HepG2 (cell line): ENCODE data around the gene LRRC74A. TPM values are rescaled to one million over a fixed set of nuclear protein-coding genes. Genes with fewer than 3 reads are reported as not detected.

ENCODE experiments used
- ASH2L ChIP-seq: fragments of 300-600, 200-600 bp; sonication (generic); IDR thresholded peaks from 2 replicates; pipeline ENCODE4 v1.7.0; 2017; ENCODE audit warnings: low read depth, mild to moderate bottlenecking, moderate library complexity, mixed read lengths, low read length; ENCODE audit not compliant: insufficient read length
- CAMTA2 ChIP-seq: sonication (generic); formaldehyde crosslinking; IDR thresholded peaks from 2 replicates; pipeline ENCODE4 v1.4.0; 2020; ENCODE audit warnings: mild to moderate bottlenecking, missing genetic modification reagents, borderline replicate concordance
- FOXJ3 ChIP-seq: sonication (generic); formaldehyde crosslinking; IDR thresholded peaks from 2 replicates; pipeline ENCODE4 v1.4.0; 2020; ENCODE audit warnings: missing genetic modification reagents, mild to moderate bottlenecking, borderline replicate concordance
- HES4 ChIP-seq: sonication (generic); formaldehyde crosslinking; IDR thresholded peaks from 2 replicates; pipeline ENCODE4 v1.9.0; 2021; ENCODE audit warnings: mild to moderate bottlenecking, missing genetic modification reagents, borderline replicate concordance
- HHEX ChIP-seq: IDR thresholded peaks from 2 replicates; pipeline ENCODE4 v1.6.1; 2016; ENCODE audit warnings: control low read depth
- MYNN ChIP-seq: sonication (generic); formaldehyde crosslinking; IDR thresholded peaks from 2 replicates; pipeline ENCODE4 v1.4.0; 2020; ENCODE audit warnings: mild to moderate bottlenecking, low read depth, missing genetic modification reagents
- NFYC ChIP-seq: IDR thresholded peaks from 2 replicates; pipeline ENCODE4 v1.6.1; 2016; ENCODE audit warnings: missing genetic modification reagents, missing compliant biosample characterization
- RFX3 ChIP-seq: IDR thresholded peaks from 2 replicates; pipeline ENCODE4 v1.6.1; 2016; ENCODE audit warnings: missing biosample characterization, missing genetic modification reagents
- SRY ChIP-seq: sonication (generic); formaldehyde crosslinking; IDR thresholded peaks from 2 replicates; pipeline ENCODE4 v1.8.0; 2022; ENCODE audit warnings: mild to moderate bottlenecking, missing genetic modification reagents
- TEAD2 ChIP-seq: sonication (generic); formaldehyde crosslinking; IDR thresholded peaks from 2 replicates; pipeline ENCODE4 v1.9.0; 2021; ENCODE audit warnings: missing genetic modification reagents
- ZFP82 ChIP-seq: sonication (generic); formaldehyde crosslinking; IDR thresholded peaks from 2 replicates; pipeline ENCODE4 v1.5.1; 2020; ENCODE audit warnings: mild to moderate bottlenecking, missing genetic modification reagents, borderline replicate concordance
- ZNF230 ChIP-seq: sonication (generic); formaldehyde crosslinking; IDR thresholded peaks from 2 replicates; pipeline ENCODE4 v1.4.0; 2020; ENCODE audit warnings: mild to moderate bottlenecking, missing genetic modification reagents
- ZNF235 ChIP-seq: sonication (generic); formaldehyde crosslinking; IDR thresholded peaks from 2 replicates; pipeline ENCODE4 v1.8.1; 2023; ENCODE audit warnings: mild to moderate bottlenecking, missing genetic modification reagents, borderline replicate concordance
- ZNF451 ChIP-seq: sonication (generic); formaldehyde crosslinking; IDR thresholded peaks from 2 replicates; pipeline ENCODE4 v1.5.0; 2020; ENCODE audit warnings: mild to moderate bottlenecking, missing genetic modification reagents
- ZNF678 ChIP-seq: sonication (generic); formaldehyde crosslinking; IDR thresholded peaks from 2 replicates; pipeline ENCODE4 v1.4.0; 2020; ENCODE audit warnings: mild to moderate bottlenecking, missing genetic modification reagents
- ZNF724P ChIP-seq: sonication (generic); formaldehyde crosslinking; IDR thresholded peaks from 2 replicates; pipeline ENCODE4 v1.8.0; 2022; ENCODE audit warnings: missing genetic modification reagents, borderline replicate concordance
- polyA plus RNA-seq, 8 experiments: library from polyadenylated mRNA; depleted of rRNA in 3 of 8; stranded (reverse) in 7 of 8; unstranded in 1 of 8; fragments of >200 nt; fragmentation: Illumina TruSeq in 4 of 8; extraction: Trizol in 4 of 8; gene quantifications; 2 replicates each; pipeline versions ENCODE4 v1.2.1 to v1.2.3, GENCODE V29; 2011 to 2016; ENCODE audit warnings: low read depth in 4 of 8, missing spikeins in 1 of 8, mixed read lengths in 1 of 8; ENCODE audit not compliant: insufficient read depth in 1 of 8
- total RNA-seq, 5 experiments: library from RNA; depleted of rRNA; stranded (reverse); fragments of >200 nt; fragmentation: Illumina TruSeq; extraction: Trizol; gene quantifications; 2 replicates each; pipeline ENCODE4 v1.2.3, GENCODE V29; 2016; ENCODE audit warnings: low read depth in 1 of 5
- TF ChIP-seq, protein P1 (sequence below): sonication (generic); formaldehyde crosslinking; IDR thresholded peaks from 2 replicates; pipeline ENCODE4 v1.5.0; 2020; ENCODE audit warnings: missing genetic modification reagents
- TF ChIP-seq, protein P2 (sequence below): sonication (generic); formaldehyde crosslinking; IDR thresholded peaks from 2 replicates; pipeline ENCODE4 v1.4.0; 2020; ENCODE audit warnings: mild to moderate bottlenecking, missing genetic modification reagents
- TF ChIP-seq, protein P3 (sequence below): sonication (generic); formaldehyde crosslinking; IDR thresholded peaks from 2 replicates; pipeline ENCODE4 v1.5.0; 2020; ENCODE audit warnings: mild to moderate bottlenecking, missing genetic modification reagents

Gene LRRC74A
- total and polyA plus RNA-seq, 2 of the 13 experiments (the other 11 are each of a cell fraction or from before 2014, with no cell fraction given) = not detected

DNA sequence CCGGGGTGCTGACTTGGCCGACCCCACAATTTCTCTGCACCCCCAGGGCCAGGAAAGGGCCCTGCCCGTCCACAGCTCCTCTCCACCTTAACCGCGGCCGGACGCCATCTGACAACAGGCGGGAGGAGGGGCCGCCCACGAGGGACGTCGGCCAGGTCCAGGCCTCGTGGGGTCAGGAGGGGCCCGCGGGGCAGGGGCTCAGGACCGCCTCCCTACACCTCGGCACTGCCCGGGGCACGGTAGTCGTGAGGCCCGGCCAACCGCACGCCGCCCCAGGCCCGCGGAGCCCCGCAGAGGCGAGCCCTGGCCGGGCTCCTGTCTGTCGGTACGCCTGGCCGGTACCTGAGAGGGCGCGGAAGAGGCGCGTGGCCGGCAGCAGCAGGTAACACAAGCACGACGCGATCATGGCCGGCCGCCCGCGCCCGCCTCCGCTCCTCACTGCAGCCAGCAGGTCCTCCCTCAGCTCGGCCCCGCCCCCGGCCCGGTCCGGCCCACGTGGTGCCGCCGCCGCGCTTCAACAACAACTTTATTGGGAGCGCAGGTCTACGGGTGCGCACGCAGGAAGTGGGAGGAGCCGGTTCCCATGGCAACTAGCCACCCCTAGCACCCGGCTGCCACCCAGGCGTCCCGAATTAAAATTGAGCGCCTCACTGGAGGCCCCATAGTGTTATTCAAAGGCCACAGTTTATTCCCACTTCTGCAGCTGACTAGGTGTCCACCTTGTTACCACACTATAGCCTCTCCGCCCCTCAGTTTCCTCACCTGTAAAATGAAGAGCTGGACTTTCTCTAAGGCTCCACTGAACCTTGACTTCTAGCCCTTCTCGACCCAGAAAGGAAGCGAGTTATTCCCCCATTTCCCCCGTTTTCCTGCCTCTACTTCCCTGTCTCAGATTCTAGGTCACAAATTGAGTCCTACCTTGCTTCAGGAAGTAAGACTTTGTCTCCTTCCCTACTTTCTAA, 13.5 kb upstream of the LRRC74A start, which contains the start of gene ANGEL1 (continued):
- TF ChIP-seq, protein P1, sequence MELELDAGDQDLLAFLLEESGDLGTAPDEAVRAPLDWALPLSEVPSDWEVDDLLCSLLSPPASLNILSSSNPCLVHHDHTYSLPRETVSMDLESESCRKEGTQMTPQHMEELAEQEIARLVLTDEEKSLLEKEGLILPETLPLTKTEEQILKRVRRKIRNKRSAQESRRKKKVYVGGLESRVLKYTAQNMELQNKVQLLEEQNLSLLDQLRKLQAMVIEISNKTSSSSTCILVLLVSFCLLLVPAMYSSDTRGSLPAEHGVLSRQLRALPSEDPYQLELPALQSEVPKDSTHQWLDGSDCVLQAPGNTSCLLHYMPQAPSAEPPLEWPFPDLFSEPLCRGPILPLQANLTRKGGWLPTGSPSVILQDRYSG (CRISPR knock-in tag) = no peak
- TF ChIP-seq, protein P2, sequence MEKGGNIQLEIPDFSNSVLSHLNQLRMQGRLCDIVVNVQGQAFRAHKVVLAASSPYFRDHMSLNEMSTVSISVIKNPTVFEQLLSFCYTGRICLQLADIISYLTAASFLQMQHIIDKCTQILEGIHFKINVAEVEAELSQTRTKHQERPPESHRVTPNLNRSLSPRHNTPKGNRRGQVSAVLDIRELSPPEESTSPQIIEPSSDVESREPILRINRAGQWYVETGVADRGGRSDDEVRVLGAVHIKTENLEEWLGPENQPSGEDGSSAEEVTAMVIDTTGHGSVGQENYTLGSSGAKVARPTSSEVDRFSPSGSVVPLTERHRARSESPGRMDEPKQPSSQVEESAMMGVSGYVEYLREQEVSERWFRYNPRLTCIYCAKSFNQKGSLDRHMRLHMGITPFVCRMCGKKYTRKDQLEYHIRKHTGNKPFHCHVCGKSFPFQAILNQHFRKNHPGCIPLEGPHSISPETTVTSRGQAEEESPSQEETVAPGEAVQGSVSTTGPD = no peak
- peak; percentile 64; the same call in 1 of the 2 replicates for TF ChIP-seq ZNF451
- no peak for TF ChIP-seq MYNN (CRISPR knock-in tag)
- TF ChIP-seq FOXJ3 (CRISPR knock-in tag) = no peak
- 0 out of 2 replicates have a peak, but pooled peaks have one; percentile 52 for TF ChIP-seq CAMTA2 (CRISPR knock-in tag)
- peak; percentile 41; the same call in 1 of the 2 replicates for TF ChIP-seq ZNF235
- no peak; the same call in 1 of the 2 replicates for TF ChIP-seq ZNF724P (CRISPR knock-in tag)
- no peak for TF ChIP-seq ZFP82 (CRISPR knock-in tag)
- TF ChIP-seq, protein P3, sequence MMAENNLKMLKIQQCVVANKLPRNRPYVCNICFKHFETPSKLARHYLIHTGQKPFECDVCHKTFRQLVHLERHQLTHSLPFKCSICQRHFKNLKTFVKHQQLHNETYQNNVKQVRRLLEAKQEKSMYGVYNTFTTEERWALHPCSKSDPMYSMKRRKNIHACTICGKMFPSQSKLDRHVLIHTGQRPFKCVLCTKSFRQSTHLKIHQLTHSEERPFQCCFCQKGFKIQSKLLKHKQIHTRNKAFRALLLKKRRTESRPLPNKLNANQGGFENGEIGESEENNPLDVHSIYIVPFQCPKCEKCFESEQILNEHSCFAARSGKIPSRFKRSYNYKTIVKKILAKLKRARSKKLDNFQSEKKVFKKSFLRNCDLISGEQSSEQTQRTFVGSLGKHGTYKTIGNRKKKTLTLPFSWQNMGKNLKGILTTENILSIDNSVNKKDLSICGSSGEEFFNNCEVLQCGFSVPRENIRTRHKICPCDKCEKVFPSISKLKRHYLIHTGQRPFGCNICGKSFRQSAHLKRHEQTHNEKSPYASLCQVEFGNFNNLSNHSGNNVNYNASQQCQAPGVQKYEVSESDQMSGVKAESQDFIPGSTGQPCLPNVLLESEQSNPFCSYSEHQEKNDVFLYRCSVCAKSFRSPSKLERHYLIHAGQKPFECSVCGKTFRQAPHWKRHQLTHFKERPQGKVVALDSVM = peak; percentile 66; the same call in 1 of the 2 replicates
- TF ChIP-seq SRY (CRISPR knock-in tag) = peak; percentile 75
- peak; percentile 79 for TF ChIP-seq ZNF230 (CRISPR knock-in tag)
- TF ChIP-seq HES4 (CRISPR knock-in tag) = no peak; the same call in 1 of the 2 replicates
- TF ChIP-seq ZNF678 (CRISPR knock-in tag) = peak; percentile 89; the same call in 1 of the 2 replicates
- peak; percentile 44 for TF ChIP-seq ASH2L
- no peak for TF ChIP-seq TEAD2 (CRISPR knock-in tag)
- TF ChIP-seq RFX3 (CRISPR knock-in tag) = peak; percentile 96
- no peak for TF ChIP-seq HHEX (CRISPR knock-in tag)
- peak; percentile 24; the same call in 1 of the 2 replicates for TF ChIP-seq NFYC (CRISPR knock-in tag)
